ENCODE measurements around the gene RGS8. TPM values are rescaled to one million over a fixed set of nuclear protein-coding genes. Genes with fewer than 3 reads are reported as not detected.

Gene RGS8
- total RNA-seq, 1 donor from 2014 or later: 7.8 TPM

DNA sequence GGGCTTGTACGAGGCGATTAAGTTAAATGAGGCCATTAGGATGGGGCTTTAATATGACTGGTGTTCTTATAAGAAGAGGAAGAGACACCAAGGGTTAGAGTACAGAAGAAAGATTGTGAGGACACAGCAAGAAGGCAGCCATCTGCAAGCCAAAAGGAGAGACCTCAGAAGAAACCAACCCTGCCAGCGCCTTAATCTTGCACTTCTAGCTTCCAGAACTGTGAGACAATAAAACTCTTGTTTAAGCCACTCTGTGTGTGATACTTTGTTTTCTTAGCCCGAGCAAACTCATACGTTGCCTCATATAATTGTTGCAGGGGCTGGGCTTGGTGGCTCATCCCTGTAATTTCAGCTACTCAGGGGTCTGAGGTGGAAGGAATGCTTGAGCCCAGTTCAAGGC, 46.6 kb downstream of the RGS8 start:
- DNase-seq: no peak

DNA sequence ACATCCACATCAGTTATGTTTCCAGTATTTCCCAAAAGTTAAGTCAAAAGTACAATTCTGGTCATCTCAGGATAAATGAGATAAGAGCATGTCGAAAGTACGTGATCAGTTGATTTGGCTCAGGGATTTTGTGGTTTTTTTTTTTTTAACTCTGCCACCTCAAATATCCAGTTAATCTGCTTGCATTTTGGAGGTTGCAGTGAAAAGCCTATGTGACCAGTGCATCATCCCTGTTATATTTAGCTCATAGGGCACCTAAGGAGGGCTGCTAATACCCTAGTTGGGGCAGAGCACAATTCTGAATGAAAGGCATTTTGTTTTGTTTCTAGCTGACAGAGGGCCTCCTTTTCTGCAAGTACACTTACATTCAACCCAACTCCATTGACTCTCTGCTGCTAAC, 48.5 kb downstream of the RGS8 start:
- no peak for DNase-seq

Other genes starting within 250 kb of the RGS8 start
- gene RGSL1, start 234.4 kb downstream of the RGS8 start, total RNA-seq: not detected
- 4.1 TPM for gene RNASEL, start 95.3 kb downstream of the RGS8 start, total RNA-seq
- 1.6 TPM for gene RGS16, start 80.2 kb downstream of the RGS8 start, total RNA-seq
- 38.4 TPM for gene NPL, start 105.2 kb upstream of the RGS8 start, total RNA-seq
- 258 TPM for gene DHX9, start 154.8 kb upstream of the RGS8 start, total RNA-seq